Mammary epithelial cell (primary cell): ENCODE data around the gene DISP2.

Experiments used
- CTCF ChIP-seq, 2 donors: IDR thresholded peaks in 1 of 2; conservative IDR thresholded peaks in 1 of 2; 2 replicates each; pipeline ENCODE4 v1.5.1; 2011 to 2012; ENCODE audit warnings: inconsistent platforms in 2 of 2, low read length in 2 of 2, mild to moderate bottlenecking in 2 of 2, control low read depth in 1 of 2, low read depth in 1 of 2; ENCODE audit not compliant: insufficient read depth in 1 of 2; ENCODE audit errors: extremely low read depth in 1 of 2
- EZH2 ChIP-seq: IDR thresholded peaks from 2 replicates; pipeline ENCODE4 v1.6.1; 2012; ENCODE audit warnings: low read length, inconsistent platforms, borderline replicate concordance

- no peak for TF ChIP-seq EZH2
- TF ChIP-seq CTCF (conservative IDR thresholded peaks at IDR 0.05 in 1 of 2, IDR thresholded peaks at IDR 0.05 in 1 of 2; ENCODE audit: extremely low read depth in 1 of 2, insufficient read depth in 1 of 2, low read depth in 1 of 2, low read length in 2 of 2): no peak
Observed at GRCh38 chr15:40389824-40390595, 32.0 kb downstream of the DISP2 start.
